SK-N-MC (cell line): ENCODE results near the gene RNF31.

Experiments
- EZH2 ChIP-seq: fragments of 200-600 bp; sonication (generic); IDR thresholded peaks from one replicate; pipeline ENCODE4 v1.6.1; 2017; ENCODE audit warnings: antibody characterized with exemption
- FOXP2 ChIP-seq: optimal IDR thresholded peaks from 2 replicates; pipeline ENCODE3; 2011; ENCODE audit warnings: mild to moderate bottlenecking, moderate library complexity; ENCODE audit not compliant: insufficient read depth; ENCODE audit errors: extremely low read length, control extremely low read depth
- POLR2AphosphoS5 ChIP-seq: IDR thresholded peaks from 2 replicates; pipeline ENCODE4 v1.6.1; 2012; ENCODE audit warnings: mild to moderate bottlenecking, low read depth, low read length, borderline replicate concordance

- no peak for TF ChIP-seq EZH2
- TF ChIP-seq POLR2AphosphoS5, result no peak
- TF ChIP-seq FOXP2, result no peak
Observed at GRCh38 chr14:24159777-24160498, 12.6 kb downstream of the RNF31 start.
